Ishikawa (cell line): ENCODE data around the gene HHAT.

Source experiments
- EP300 ChIP-seq: IDR thresholded peaks from 2 replicates; pipeline ENCODE4 v1.6.1; 2012; ENCODE audit warnings: borderline replicate concordance
- FOXM1 ChIP-seq: IDR thresholded peaks from 2 replicates; pipeline ENCODE4 v1.6.1; 2012; ENCODE audit warnings: low read depth, borderline replicate concordance
- ZBTB7A ChIP-seq: IDR thresholded peaks from 2 replicates; pipeline ENCODE4 v1.6.1; 2012; ENCODE audit warnings: low read depth
- TF ChIP-seq, protein P1 (sequence below): IDR thresholded peaks from 2 replicates; pipeline ENCODE4 v1.6.1; 2012; ENCODE audit warnings: low read depth, mild to moderate bottlenecking
- TF ChIP-seq, protein P2 (sequence below): IDR thresholded peaks from 2 replicates; pipeline ENCODE4 v1.6.1; 2012

DNA sequence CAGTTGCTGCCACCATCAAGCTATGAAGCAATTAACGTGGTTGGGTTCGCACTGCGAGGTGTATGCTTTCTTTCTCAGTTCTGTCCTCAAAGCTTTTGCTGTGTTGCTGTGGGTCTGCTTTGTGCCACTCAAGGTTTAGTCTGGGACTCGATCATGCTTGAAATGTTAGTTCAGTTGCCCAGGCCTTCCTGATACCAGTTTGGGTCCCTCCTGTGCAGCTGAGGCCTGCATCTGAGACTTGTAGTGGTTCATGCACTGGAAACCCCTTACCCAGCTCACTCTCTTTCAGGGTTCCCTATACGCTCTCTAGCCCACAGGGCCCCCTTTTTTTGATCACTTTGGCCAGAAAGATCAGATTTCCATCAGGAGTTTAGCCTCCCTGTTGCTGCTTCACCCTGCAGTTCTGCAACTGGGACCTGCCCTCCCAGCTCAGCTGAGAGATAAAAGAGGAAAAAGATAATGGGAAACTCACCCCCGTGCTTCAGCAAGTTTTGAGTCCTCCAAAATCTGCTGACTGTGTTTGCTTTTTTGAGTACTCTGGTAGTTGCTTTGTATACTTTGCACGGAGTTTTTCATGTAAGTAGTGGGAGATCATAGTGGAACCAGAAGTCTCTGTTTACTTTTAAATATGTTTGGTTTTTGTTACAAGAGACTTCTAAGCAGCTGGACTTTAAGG is 317.0 kb downstream of the HHAT start:
- TF ChIP-seq, protein P1, sequence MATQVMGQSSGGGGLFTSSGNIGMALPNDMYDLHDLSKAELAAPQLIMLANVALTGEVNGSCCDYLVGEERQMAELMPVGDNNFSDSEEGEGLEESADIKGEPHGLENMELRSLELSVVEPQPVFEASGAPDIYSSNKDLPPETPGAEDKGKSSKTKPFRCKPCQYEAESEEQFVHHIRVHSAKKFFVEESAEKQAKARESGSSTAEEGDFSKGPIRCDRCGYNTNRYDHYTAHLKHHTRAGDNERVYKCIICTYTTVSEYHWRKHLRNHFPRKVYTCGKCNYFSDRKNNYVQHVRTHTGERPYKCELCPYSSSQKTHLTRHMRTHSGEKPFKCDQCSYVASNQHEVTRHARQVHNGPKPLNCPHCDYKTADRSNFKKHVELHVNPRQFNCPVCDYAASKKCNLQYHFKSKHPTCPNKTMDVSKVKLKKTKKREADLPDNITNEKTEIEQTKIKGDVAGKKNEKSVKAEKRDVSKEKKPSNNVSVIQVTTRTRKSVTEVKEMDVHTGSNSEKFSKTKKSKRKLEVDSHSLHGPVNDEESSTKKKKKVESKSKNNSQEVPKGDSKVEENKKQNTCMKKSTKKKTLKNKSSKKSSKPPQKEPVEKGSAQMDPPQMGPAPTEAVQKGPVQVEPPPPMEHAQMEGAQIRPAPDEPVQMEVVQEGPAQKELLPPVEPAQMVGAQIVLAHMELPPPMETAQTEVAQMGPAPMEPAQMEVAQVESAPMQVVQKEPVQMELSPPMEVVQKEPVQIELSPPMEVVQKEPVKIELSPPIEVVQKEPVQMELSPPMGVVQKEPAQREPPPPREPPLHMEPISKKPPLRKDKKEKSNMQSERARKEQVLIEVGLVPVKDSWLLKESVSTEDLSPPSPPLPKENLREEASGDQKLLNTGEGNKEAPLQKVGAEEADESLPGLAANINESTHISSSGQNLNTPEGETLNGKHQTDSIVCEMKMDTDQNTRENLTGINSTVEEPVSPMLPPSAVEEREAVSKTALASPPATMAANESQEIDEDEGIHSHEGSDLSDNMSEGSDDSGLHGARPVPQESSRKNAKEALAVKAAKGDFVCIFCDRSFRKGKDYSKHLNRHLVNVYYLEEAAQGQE = no peak
- no peak for TF ChIP-seq ZBTB7A
- no peak for TF ChIP-seq EP300
- TF ChIP-seq, protein P2, sequence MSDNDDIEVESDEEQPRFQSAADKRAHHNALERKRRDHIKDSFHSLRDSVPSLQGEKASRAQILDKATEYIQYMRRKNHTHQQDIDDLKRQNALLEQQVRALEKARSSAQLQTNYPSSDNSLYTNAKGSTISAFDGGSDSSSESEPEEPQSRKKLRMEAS = no peak
- TF ChIP-seq FOXM1 = no peak
